Endodermal cell (in vitro differentiated cells): Measurements from ENCODE around the gene WDFY2. TPM values are rescaled to one million over a fixed set of nuclear protein-coding genes. Genes with fewer than 3 reads are reported as not detected.

ENCODE experiments used
- DNase-seq: peaks from one replicate; pipeline ENCODE4 v3.0.0-alpha.2; 2017
- H3K27ac ChIP-seq: 2 replicates; pipeline ENCODE4 v1.5.1; 2013; ENCODE audit warnings: mild to moderate bottlenecking, low read depth, low read length, moderate library complexity
- H3K27me3 ChIP-seq: 2 replicates; pipeline ENCODE4 v1.6.1; 2013; ENCODE audit warnings: mild to moderate bottlenecking, low read length, moderate library complexity; ENCODE audit not compliant: insufficient read depth, control insufficient read depth, poor library complexity, severe bottlenecking
- H3K36me3 ChIP-seq: 2 replicates; pipeline ENCODE4 v1.7.0; 2013; ENCODE audit warnings: mild to moderate bottlenecking, low read length, moderate library complexity; ENCODE audit not compliant: control insufficient read depth, insufficient read depth
- H3K4me1 ChIP-seq: one replicate; pipeline ENCODE4 v1.7.0; 2013; ENCODE audit warnings: low read length; ENCODE audit not compliant: control insufficient read depth, insufficient read depth
- H3K4me3 ChIP-seq: 2 replicates; pipeline ENCODE4 v1.5.1; 2013; ENCODE audit warnings: mild to moderate bottlenecking, low read length, moderate library complexity
- H3K9ac ChIP-seq: 2 replicates; pipeline ENCODE4 v1.6.1; 2013; ENCODE audit warnings: mild to moderate bottlenecking, low read length, moderate library complexity; ENCODE audit not compliant: poor library complexity, severe bottlenecking; ENCODE audit errors: extremely low read depth
- H3K9me3 ChIP-seq: 2 replicates; pipeline ENCODE4 v1.6.1; 2013; ENCODE audit warnings: mild to moderate bottlenecking, low read length, moderate library complexity; ENCODE audit not compliant: control insufficient read depth
- H3K27ac Mint-ChIP-seq: 2 replicates; pipeline ENCODE4 v1.8.0; 2020; ENCODE audit warnings: mixed read lengths
- H3K27me3 Mint-ChIP-seq: 2 replicates; pipeline ENCODE4 v1.8.0; 2021; ENCODE audit warnings: mild to moderate bottlenecking, mixed read lengths; ENCODE audit not compliant: insufficient read depth
- H3K36me3 Mint-ChIP-seq: 2 replicates; pipeline ENCODE4 v1.8.0; 2020; ENCODE audit warnings: low read depth, mixed read lengths
- H3K4me1 Mint-ChIP-seq: 2 replicates; pipeline ENCODE4 v1.8.0; 2020; ENCODE audit warnings: mixed read lengths
- H3K4me3 Mint-ChIP-seq: 2 replicates; pipeline ENCODE4 v1.8.0; 2020; ENCODE audit warnings: mild to moderate bottlenecking, moderate library complexity, mixed read lengths
- H3K9me3 Mint-ChIP-seq: 2 replicates; pipeline ENCODE4 v1.8.0; 2020; ENCODE audit warnings: mild to moderate bottlenecking, mixed read lengths
- WGBS, 2 experiments: methylation state at CpG; one replicate each; pipeline versions ENCODE4 v1.1.5 to v1.1.7; 2013; ENCODE audit warnings: missing lambda C conversion rate in 2 of 2, mixed read lengths in 1 of 2; ENCODE audit not compliant: insufficient coverage in 1 of 2, insufficient read length in 1 of 2; 5-methylcytosine and 5-hydroxymethylcytosine counted together
- total RNA-seq, 2 donors: library from RNA; stranded (reverse); fragmentation: NEBNext Ultra II Directional in 1 of 2; extraction: Animal tissue kit (Norgen Biotek cat#: 25700) in 1 of 2; gene quantifications; 2 replicates in 1 of 2; 3 replicates in 1 of 2; pipeline ENCODE4 v1.2.1, GENCODE V29; 2021
- TF ChIP-seq, protein P1 (sequence below): fragments of 200-600 bp; sonication (generic); conservative IDR thresholded peaks from 2 replicates; pipeline ENCODE4 v1.5.0; 2021; ENCODE audit warnings: antibody characterized with exemption, mild to moderate bottlenecking

The WDFY2 gene
- total RNA-seq, 2 donors from 2014 or later = 20.6 to 28.0 TPM

DNA sequence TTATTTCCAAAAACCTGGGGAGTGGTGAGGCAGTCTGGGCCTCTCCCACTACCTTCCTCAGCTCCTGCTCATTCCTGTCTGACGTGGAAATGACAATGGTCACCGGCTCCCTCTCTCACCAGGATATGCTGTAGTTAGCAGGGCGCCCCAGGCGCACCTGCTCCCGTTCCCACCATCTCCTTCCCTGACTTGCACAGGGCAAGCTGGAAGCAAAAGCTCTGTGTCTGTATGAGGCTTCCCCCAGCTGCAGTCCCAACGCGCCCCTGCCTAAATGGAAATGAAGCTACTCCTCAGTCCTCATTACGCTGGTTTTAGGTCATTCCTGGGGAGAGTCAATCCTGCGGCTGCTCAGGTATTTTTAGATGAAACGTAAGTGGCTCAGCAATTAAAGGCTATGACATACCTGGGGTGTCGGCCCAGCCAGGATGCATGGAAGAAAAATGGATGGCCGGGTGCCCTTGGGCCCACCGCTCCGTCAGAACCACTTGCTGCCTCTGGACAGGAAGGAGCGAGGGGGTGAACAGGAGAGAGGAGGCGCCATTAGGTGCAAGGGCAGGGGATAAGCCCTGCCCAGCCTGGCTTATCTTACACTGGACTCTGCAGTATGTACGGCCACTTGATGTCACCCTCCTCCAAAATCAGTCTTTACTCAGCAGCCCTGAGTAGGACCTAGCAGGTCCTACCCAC lies 187.3 kb downstream of the WDFY2 start:
- DNase-seq = peak; percentile 52
- peaks cover 3% of the 10 kb centered on the region for H3K4me1 Mint-ChIP-seq
- WGBS, 2 experiments = 89 to 93% methylated on average over 14 to 17 of the region's 17 CpGs
- H3K9me3 Mint-ChIP-seq = peaks cover 1% of the 10 kb centered on the region
- TF ChIP-seq, protein P1, sequence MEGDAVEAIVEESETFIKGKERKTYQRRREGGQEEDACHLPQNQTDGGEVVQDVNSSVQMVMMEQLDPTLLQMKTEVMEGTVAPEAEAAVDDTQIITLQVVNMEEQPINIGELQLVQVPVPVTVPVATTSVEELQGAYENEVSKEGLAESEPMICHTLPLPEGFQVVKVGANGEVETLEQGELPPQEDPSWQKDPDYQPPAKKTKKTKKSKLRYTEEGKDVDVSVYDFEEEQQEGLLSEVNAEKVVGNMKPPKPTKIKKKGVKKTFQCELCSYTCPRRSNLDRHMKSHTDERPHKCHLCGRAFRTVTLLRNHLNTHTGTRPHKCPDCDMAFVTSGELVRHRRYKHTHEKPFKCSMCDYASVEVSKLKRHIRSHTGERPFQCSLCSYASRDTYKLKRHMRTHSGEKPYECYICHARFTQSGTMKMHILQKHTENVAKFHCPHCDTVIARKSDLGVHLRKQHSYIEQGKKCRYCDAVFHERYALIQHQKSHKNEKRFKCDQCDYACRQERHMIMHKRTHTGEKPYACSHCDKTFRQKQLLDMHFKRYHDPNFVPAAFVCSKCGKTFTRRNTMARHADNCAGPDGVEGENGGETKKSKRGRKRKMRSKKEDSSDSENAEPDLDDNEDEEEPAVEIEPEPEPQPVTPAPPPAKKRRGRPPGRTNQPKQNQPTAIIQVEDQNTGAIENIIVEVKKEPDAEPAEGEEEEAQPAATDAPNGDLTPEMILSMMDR = no peak
- Histone ChIP-seq H3K4me1 (no peaks in the 10 kb centered on the region), H3K36me3 (peaks cover 5% of the 10 kb centered on the region), H3K9ac (no peak overlapping the region), H3K27ac (no peak overlapping the region), H3K9me3 (no peaks in the 10 kb centered on the region), H3K27me3 (no peaks in the 10 kb centered on the region), H3K4me3 (no peak overlapping the region)
- H3K4me3 Mint-ChIP-seq = no peak overlapping the region
- H3K36me3 Mint-ChIP-seq = peaks cover 5% of the 10 kb centered on the region
- H3K27ac Mint-ChIP-seq = peak overlapping the region; percentile 78
- no peaks in the 10 kb centered on the region for H3K27me3 Mint-ChIP-seq

GRCh38 chr13:51772105-51772455 lies 187.8 kb downstream of the WDFY2 start:
- Histone ChIP-seq H3K27ac (no peak overlapping the region), H3K36me3 (peaks cover 5% of the 10 kb centered on the region), H3K4me3 (no peak overlapping the region), H3K4me1 (no peaks in the 10 kb centered on the region), H3K27me3 (no peaks in the 10 kb centered on the region), H3K9ac (no peak overlapping the region), H3K9me3 (no peaks in the 10 kb centered on the region)
- H3K9me3 Mint-ChIP-seq = peaks cover 1% of the 10 kb centered on the region
- H3K4me3 Mint-ChIP-seq = no peak overlapping the region
- TF ChIP-seq, protein P1 = no peak
- no peak overlapping the region for H3K27ac Mint-ChIP-seq
- H3K27me3 Mint-ChIP-seq = no peaks in the 10 kb centered on the region
- DNase-seq = no peak
- H3K36me3 Mint-ChIP-seq = peaks cover 5% of the 10 kb centered on the region
- WGBS, 2 experiments = 92 to 93% methylated on average over 5 to 9 of the region's 9 CpGs
- H3K4me1 Mint-ChIP-seq = peaks cover 3% of the 10 kb centered on the region

DNA sequence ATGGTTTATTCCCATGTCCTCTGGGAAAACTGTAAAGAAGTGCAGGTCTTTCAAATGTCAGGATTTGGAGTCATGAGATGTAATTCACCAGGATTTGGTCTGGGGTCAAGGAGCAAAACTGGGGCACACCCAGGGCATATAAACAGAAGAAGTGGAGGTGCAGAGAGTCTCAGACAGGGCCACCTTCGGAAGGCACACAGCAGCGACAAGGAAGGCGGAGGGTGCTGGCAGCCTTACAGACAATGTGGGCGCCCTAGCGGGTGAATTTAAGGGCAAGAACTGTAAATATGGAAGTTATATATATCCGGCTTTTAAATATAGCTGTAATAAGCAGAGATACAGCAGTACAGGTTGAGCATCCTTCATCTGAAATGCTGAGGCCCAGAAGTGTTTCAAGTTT lies 188.5 kb downstream of the WDFY2 start:
- H3K27me3 ChIP-seq = no peaks in the 10 kb centered on the region
- Mint-ChIP-seq H3K27ac (no peak overlapping the region), H3K4me3 (no peak overlapping the region), H3K36me3 (peaks cover 3% of the 10 kb centered on the region), H3K27me3 (no peaks in the 10 kb centered on the region), H3K4me1 (peaks cover 3% of the 10 kb centered on the region), H3K9me3 (peaks cover 1% of the 10 kb centered on the region)
- H3K4me1 ChIP-seq = no peaks in the 10 kb centered on the region
- peak; percentile 21 for DNase-seq
- TF ChIP-seq, protein P1 = no peak
- H3K4me3 ChIP-seq = no peak overlapping the region
- WGBS, 2 experiments = 95 to 100% methylated on average over 6 of the region's 6 CpGs
- H3K36me3 ChIP-seq = no peaks in the 10 kb centered on the region
- H3K9ac ChIP-seq = no peak overlapping the region
- H3K9me3 ChIP-seq = no peaks in the 10 kb centered on the region
- H3K27ac ChIP-seq = no peak overlapping the region
